GM23248 (cell line): ENCODE data around the gene SORT1. TPM values are rescaled to one million over a fixed set of nuclear protein-coding genes. Genes with fewer than 3 reads are reported as not detected.

Experiments
- DNase-seq: peaks from one replicate; pipeline ENCODE4 v3.0.0-alpha.2; 2015
- H2AFZ ChIP-seq: fragments of 200-600 bp; sonication (generic); 2 replicates; pipeline ENCODE4 v1.6.1; 2016; ENCODE audit warnings: antibody characterized with exemption
- H3F3A ChIP-seq: fragments of 200-600 bp; sonication (generic); 2 replicates; pipeline ENCODE4 v1.6.1; 2016; ENCODE audit warnings: mild to moderate bottlenecking, antibody characterized with exemption, mixed run types; ENCODE audit not compliant: insufficient read depth
- H3K27ac ChIP-seq: fragments of 200-600 bp; sonication (generic); 2 replicates; pipeline ENCODE4 v1.5.1; 2016; ENCODE audit warnings: mild to moderate bottlenecking
- H3K27me3 ChIP-seq: fragments of 200-600 bp; sonication (generic); replicated peaks from 2 replicates; pipeline ENCODE4 v1.6.1; 2016; ENCODE audit warnings: mild to moderate bottlenecking; ENCODE audit not compliant: insufficient read depth
- H3K36me3 ChIP-seq: fragments of 200-600 bp; sonication (generic); 2 replicates; pipeline ENCODE4 v1.6.1; 2016; ENCODE audit warnings: low read depth, mild to moderate bottlenecking
- H3K4me1 ChIP-seq: fragments of 200-600 bp; sonication (generic); 2 replicates; pipeline ENCODE4 v1.6.1; 2016; ENCODE audit warnings: mild to moderate bottlenecking; ENCODE audit not compliant: insufficient read depth
- H3K4me2 ChIP-seq: fragments of 200-600 bp; sonication (generic); one replicate; pipeline ENCODE4 v1.6.1; 2016; ENCODE audit warnings: mild to moderate bottlenecking; ENCODE audit not compliant: unreplicated experiment
- H3K4me3 ChIP-seq: fragments of 200-600 bp; sonication (generic); 2 replicates; pipeline ENCODE4 v1.5.1; 2016; ENCODE audit warnings: mild to moderate bottlenecking
- H3K79me2 ChIP-seq: fragments of 200-600 bp; sonication (generic); 2 replicates; pipeline ENCODE4 v1.6.1; 2016; ENCODE audit warnings: mild to moderate bottlenecking; ENCODE audit not compliant: insufficient read depth
- H3K9ac ChIP-seq: fragments of 200-600 bp; sonication (generic); 2 replicates; pipeline ENCODE4 v1.6.1; 2016; ENCODE audit warnings: mild to moderate bottlenecking
- H3K9me2 ChIP-seq: fragments of 200-600 bp; sonication (generic); 2 replicates; pipeline ENCODE4 v1.6.1; 2016; ENCODE audit warnings: mixed run types, mild to moderate bottlenecking, moderate library complexity; ENCODE audit not compliant: insufficient read depth
- H3K9me3 ChIP-seq: fragments of 200-600 bp; sonication (generic); one replicate; pipeline ENCODE4 v1.6.1; 2017; ENCODE audit warnings: low read depth
- H4K20me1 ChIP-seq: fragments of 200-600 bp; sonication (generic); 2 replicates; pipeline ENCODE4 v1.6.0; 2016; ENCODE audit not compliant: insufficient read depth
- EZH2 ChIP-seq: fragments of 200-600 bp; sonication (generic); IDR thresholded peaks from 2 replicates; pipeline ENCODE4 v1.6.1; 2018; ENCODE audit warnings: antibody characterized with exemption, mild to moderate bottlenecking; ENCODE audit not compliant: insufficient read depth, poor library complexity, severe bottlenecking
- EZH2phosphoT487 ChIP-seq: fragments of 200-600 bp; sonication (generic); IDR thresholded peaks from 2 replicates; pipeline ENCODE4 v1.6.1; 2018; ENCODE audit warnings: antibody characterized with exemption, moderate library complexity, mild to moderate bottlenecking, low read depth; ENCODE audit not compliant: insufficient read depth
- WGBS, 2 experiments: methylation state at CpG; one replicate each; pipeline ENCODE4 v1.1.6; 2015 to 2017; ENCODE audit warnings: low lambda C conversion rate in 2 of 2, low coverage in 1 of 2; ENCODE audit errors: missing lambda C conversion rate in 2 of 2; 5-methylcytosine and 5-hydroxymethylcytosine counted together
- in situ Hi-C: fragments of 300-500 bp; cut with MboI; formaldehyde crosslinking; loops from 2 replicates; pipeline ENCODE4 v1.15.0; 2020
- polyA plus RNA-seq: library from polyadenylated mRNA; unstranded; fragments of >200 nt; fragmentation: Nextera tagmentation; extraction: Ambion mirVana; gene quantifications from 2 replicates; pipeline ENCODE4 v1.2.1, GENCODE V29; 2016
- total RNA-seq: library from RNA; depleted of rRNA; stranded (reverse); fragments of >200 nt; shearing (Covaris generic); gene quantifications from 2 replicates; pipeline ENCODE4 v1.2.3, GENCODE V29; 2014

Gene SORT1
- total and polyA plus RNA-seq, 2 experiments from 2014 or later, result 7.1 to 8.4 TPM

DNA sequence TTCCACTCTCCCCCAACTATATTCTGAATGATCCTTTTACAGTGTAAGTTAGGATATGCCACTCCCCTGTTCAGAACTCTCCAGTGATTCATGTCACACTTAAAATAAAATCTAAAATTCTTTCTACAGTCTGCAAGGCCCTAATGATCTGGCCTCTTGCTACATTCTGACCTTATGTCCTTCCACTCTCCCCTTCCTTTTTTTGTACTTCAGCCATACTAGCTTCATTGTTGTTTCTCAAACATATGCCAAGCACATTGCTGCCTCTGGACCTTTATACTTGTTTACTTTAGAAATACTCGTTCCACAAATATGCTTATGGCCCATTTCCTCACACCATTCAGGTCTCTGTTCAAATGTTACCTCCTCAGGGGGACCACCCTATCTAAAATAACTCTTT lies 43.4 kb upstream of the SORT1 start:
- TF ChIP-seq EZH2phosphoT487 (no peak), EZH2 (no peak)
- Histone ChIP-seq H3K4me2 (no peak overlapping the region), H3F3A (peaks cover 8% of the 10 kb centered on the region; the same call in 1 of the 2 replicates)

DNA sequence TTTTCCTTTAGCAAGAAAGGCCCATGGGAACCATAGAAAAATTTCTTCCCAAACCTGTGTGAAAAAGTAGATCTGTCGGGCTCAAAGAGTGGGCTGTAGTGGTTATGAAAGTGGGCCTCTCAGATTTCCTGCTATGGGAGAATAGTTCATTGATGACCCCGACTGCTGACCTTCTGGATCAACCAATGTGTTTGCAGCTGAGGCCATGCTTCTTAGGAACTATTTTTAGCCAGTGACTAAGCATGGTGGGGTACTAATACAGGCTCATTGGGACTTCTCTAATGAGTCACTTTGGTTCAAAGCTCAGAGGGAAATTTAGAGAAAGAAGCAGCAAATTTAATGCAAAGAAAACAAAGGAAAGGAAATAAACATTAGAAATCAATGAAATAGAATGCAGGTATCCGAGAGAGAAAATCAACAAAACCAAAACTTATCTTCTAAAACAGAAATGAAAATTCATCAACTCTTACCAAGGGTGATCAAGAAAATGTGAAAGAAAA lies 41.1 kb upstream of the SORT1 start:
- Histone ChIP-seq H3K9me2 (no peaks in the 10 kb centered on the region), H3K36me3 (no peaks in the 10 kb centered on the region), H3K4me1 (peaks cover 31% of the 10 kb centered on the region), H3F3A (peaks cover 8% of the 10 kb centered on the region; the same call in 1 of the 2 replicates), H3K27me3 (no peaks in the 10 kb centered on the region), H3K4me2 (peak overlapping the region; percentile 58), H3K9ac (no peak overlapping the region), H4K20me1 (no peaks in the 10 kb centered on the region), H3K4me3 (no peak overlapping the region), H3K9me3 (no peaks in the 10 kb centered on the region), H2AFZ (peak overlapping the region; percentile 65), H3K79me2 (no peaks in the 10 kb centered on the region), H3K27ac (peak overlapping the region; percentile 78)
- WGBS, 2 experiments, result 22% methylated on average over 3 of the region's 3 CpGs
- TF ChIP-seq EZH2, result no peak
- no peak for TF ChIP-seq EZH2phosphoT487
- in situ Hi-C loops, result no loop called here
- DNase-seq, result peak; percentile 95

More for the DNA sequence above, 43.4 kb upstream of the SORT1 start:
- no peaks in the 10 kb centered on the region for H3K79me2 ChIP-seq
- no peaks in the 10 kb centered on the region for H3K36me3 ChIP-seq
- no peak overlapping the region for H3K27ac ChIP-seq
- in situ Hi-C loops, result no loop called here
- 2 to 12% methylated on average over 1 of the region's 1 CpG for WGBS, 2 experiments
- H4K20me1 ChIP-seq, result no peaks in the 10 kb centered on the region
- peak overlapping the region; percentile 43 for H2AFZ ChIP-seq
- H3K9me3 ChIP-seq, result no peaks in the 10 kb centered on the region
- no peak overlapping the region for H3K9ac ChIP-seq
- H3K27me3 ChIP-seq, result no peaks in the 10 kb centered on the region
- peaks cover 33% of the 10 kb centered on the region for H3K4me1 ChIP-seq
- DNase-seq, result peak; percentile 20
- H3K9me2 ChIP-seq, result no peaks in the 10 kb centered on the region
- no peak overlapping the region for H3K4me3 ChIP-seq

DNA sequence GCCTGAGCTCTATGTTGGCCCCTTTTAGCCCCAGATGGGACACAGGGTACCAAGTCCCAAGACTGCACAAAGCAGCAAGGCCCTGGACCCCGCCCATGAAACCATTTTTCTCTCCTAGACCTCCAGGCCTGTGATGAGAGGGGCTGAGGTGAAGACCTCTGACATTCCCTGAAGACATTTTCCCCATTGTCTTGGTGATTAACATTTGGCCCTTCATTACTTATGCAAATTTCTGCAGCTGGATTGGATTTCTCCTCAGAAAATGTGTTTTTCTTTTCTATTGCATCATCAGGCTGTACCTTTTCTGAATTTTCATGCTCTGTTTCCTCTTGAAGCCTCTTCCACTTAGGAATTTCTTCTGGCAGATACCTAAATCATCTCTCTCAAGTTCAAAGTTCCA lies 36.8 kb upstream of the SORT1 start:
- Histone ChIP-seq H3K36me3 (no peaks in the 10 kb centered on the region), H3K4me3 (no peak overlapping the region), H3K27me3 (no peaks in the 10 kb centered on the region), H3K27ac (no peak overlapping the region), H3K4me2 (no peak overlapping the region), H3K9me2 (no peaks in the 10 kb centered on the region), H2AFZ (no peak overlapping the region), H3K79me2 (no peaks in the 10 kb centered on the region), H4K20me1 (no peaks in the 10 kb centered on the region), H3K4me1 (peaks cover 26% of the 10 kb centered on the region), H3K9ac (no peak overlapping the region), H3K9me3 (no peaks in the 10 kb centered on the region), H3F3A (peaks cover 18% of the 10 kb centered on the region; the same call in 1 of the 2 replicates)
- no peak for DNase-seq
- WGBS, 2 experiments, result 50 to 73% methylated on average over 1 of the region's 1 CpG
- in situ Hi-C loops, result no loop called here
- no peak for TF ChIP-seq EZH2
- TF ChIP-seq EZH2phosphoT487, result no peak

DNA sequence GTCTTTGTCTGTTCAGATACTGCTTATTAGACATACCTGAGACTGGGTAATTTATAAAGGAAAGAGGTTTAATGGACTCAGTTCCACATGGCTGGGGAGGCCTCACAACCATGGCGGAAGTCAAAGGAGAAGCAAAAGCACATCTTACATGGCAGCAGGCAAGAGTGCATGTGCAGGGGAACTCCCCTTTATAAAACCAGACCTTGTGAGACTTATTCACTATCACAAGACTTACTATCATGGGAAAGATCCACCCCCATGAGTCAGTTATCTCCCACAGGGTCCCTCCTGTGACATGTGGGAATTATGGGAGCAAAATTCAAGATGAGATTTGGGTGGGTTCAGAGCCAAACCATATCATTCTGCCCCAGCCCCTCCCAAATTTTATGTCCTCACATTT lies 35.6 kb upstream of the SORT1 start:
- peaks cover 15% of the 10 kb centered on the region for H3K4me1 ChIP-seq
- no peak for DNase-seq
- H3F3A ChIP-seq, result peaks cover 13% of the 10 kb centered on the region; the same call in 1 of the 2 replicates
- H3K9ac ChIP-seq, result no peak overlapping the region
- H3K36me3 ChIP-seq, result no peaks in the 10 kb centered on the region
- H4K20me1 ChIP-seq, result no peaks in the 10 kb centered on the region
- TF ChIP-seq EZH2, result no peak
- TF ChIP-seq EZH2phosphoT487, result no peak
- in situ Hi-C loops, result no loop called here
- no peak overlapping the region for H3K27ac ChIP-seq
- no peak overlapping the region for H3K4me2 ChIP-seq
- H3K27me3 ChIP-seq, result no peaks in the 10 kb centered on the region
- H3K4me3 ChIP-seq, result no peak overlapping the region
- 96 to 100% methylated on average over 1 of the region's 1 CpG for WGBS, 2 experiments
- no peaks in the 10 kb centered on the region for H3K9me2 ChIP-seq
- H2AFZ ChIP-seq, result no peak overlapping the region
- H3K79me2 ChIP-seq, result 0 out of 2 replicates have a peak, but pooled peaks cover 6% of the 10 kb centered on the region
- H3K9me3 ChIP-seq, result no peaks in the 10 kb centered on the region

DNA sequence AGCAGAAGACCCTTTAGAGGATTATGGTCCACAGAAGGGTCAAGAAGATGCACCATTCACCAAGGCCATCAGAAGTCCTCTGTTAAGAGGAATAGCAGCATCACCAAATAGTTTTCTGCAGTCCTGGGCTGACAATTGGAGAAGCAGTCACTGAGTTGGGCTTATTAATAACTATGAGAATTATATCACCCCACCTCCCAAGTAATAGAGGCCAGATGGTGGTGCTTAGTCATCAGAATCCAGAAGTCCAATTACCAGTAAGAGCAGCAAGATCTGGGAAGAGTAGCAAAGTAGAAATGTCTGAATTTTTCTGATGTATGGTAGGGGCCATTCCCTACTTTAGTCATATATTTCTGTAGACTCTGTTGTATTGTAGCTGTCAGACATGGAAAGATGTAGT lies 34.6 kb upstream of the SORT1 start:
- Histone ChIP-seq H3K27ac (no peak overlapping the region), H3K9me3 (no peaks in the 10 kb centered on the region), H3K4me3 (no peak overlapping the region), H3K4me2 (no peak overlapping the region), H3K27me3 (no peaks in the 10 kb centered on the region), H3K9me2 (no peaks in the 10 kb centered on the region), H4K20me1 (no peaks in the 10 kb centered on the region), H3K9ac (no peak overlapping the region), H3K79me2 (peaks cover 16% of the 10 kb centered on the region), H3F3A (peaks cover 13% of the 10 kb centered on the region; the same call in 1 of the 2 replicates), H3K36me3 (no peaks in the 10 kb centered on the region), H2AFZ (no peak overlapping the region), H3K4me1 (peaks cover 18% of the 10 kb centered on the region)
- no peak for TF ChIP-seq EZH2phosphoT487
- TF ChIP-seq EZH2, result no peak
- DNase-seq, result peak; percentile 78
- in situ Hi-C loops, result no loop called here
